ENCODE data around the gene LAMC1. TPM values are rescaled to one million over a fixed set of nuclear protein-coding genes. Genes with fewer than 3 reads are reported as not detected.

LAMC1 gene
- total and polyA plus RNA-seq, 2 experiments from 2014 or later, result 18.4 to 116 TPM

DNA sequence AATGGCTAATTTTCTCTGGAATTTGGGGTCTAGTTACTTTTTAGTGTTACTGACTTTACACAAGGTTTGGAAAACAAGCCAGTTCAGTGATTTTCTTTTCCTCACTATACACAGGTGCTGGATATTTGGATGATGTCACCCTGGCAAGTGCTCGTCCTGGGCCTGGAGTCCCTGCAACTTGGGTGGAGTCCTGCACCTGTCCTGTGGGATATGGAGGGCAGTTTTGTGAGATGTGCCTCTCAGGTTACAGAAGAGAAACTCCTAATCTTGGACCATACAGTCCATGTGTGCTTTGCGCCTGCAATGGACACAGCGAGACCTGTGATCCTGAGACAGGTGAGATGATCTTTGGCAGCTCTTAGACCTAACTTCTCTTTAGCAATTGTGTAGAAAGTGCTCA lies 98.4 kb downstream of the LAMC1 start (continued):
- TF ChIP-seq NANOG (IDR thresholded peaks at IDR 0.05; ENCODE audit: borderline replicate concordance), result no peak
- no peak for TF ChIP-seq EZH2 (IDR thresholded peaks at IDR 0.05; ENCODE audit: low read depth, unreplicated experiment)
- no peak for TF ChIP-seq ZNF331 (CRISPR knock-in tag; IDR thresholded peaks at IDR 0.05; ENCODE audit: low read depth)
- TF ChIP-seq JUNB (IDR thresholded peaks at IDR 0.05; ENCODE audit: unreplicated experiment), result no peak
- TF ChIP-seq CTCF (conservative IDR thresholded peaks at IDR 0.05; ENCODE audit: low read depth in 2 of 2), result no peak
- TF ChIP-seq, protein P1, sequence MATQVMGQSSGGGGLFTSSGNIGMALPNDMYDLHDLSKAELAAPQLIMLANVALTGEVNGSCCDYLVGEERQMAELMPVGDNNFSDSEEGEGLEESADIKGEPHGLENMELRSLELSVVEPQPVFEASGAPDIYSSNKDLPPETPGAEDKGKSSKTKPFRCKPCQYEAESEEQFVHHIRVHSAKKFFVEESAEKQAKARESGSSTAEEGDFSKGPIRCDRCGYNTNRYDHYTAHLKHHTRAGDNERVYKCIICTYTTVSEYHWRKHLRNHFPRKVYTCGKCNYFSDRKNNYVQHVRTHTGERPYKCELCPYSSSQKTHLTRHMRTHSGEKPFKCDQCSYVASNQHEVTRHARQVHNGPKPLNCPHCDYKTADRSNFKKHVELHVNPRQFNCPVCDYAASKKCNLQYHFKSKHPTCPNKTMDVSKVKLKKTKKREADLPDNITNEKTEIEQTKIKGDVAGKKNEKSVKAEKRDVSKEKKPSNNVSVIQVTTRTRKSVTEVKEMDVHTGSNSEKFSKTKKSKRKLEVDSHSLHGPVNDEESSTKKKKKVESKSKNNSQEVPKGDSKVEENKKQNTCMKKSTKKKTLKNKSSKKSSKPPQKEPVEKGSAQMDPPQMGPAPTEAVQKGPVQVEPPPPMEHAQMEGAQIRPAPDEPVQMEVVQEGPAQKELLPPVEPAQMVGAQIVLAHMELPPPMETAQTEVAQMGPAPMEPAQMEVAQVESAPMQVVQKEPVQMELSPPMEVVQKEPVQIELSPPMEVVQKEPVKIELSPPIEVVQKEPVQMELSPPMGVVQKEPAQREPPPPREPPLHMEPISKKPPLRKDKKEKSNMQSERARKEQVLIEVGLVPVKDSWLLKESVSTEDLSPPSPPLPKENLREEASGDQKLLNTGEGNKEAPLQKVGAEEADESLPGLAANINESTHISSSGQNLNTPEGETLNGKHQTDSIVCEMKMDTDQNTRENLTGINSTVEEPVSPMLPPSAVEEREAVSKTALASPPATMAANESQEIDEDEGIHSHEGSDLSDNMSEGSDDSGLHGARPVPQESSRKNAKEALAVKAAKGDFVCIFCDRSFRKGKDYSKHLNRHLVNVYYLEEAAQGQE (IDR thresholded peaks at IDR 0.05; ENCODE audit: unreplicated experiment), result no peak
- TF ChIP-seq, protein P2, sequence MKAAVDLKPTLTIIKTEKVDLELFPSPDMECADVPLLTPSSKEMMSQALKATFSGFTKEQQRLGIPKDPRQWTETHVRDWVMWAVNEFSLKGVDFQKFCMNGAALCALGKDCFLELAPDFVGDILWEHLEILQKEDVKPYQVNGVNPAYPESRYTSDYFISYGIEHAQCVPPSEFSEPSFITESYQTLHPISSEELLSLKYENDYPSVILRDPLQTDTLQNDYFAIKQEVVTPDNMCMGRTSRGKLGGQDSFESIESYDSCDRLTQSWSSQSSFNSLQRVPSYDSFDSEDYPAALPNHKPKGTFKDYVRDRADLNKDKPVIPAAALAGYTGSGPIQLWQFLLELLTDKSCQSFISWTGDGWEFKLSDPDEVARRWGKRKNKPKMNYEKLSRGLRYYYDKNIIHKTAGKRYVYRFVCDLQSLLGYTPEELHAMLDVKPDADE (IDR thresholded peaks at IDR 0.05), result no peak

GRCh38 chr1:183124259-183124658 lies 101.0 kb downstream of the LAMC1 start:
- Mint-ChIP-seq H3K9me3 (no peaks in the 10 kb centered on the region), H3K4me3 (no peak overlapping the region), H3K27me3 (ENCODE audit: insufficient read depth, low read depth, poor library complexity) (peaks cover 4% of the 10 kb centered on the region), H3K27ac (no peak overlapping the region), H3K36me3 (ENCODE audit: low read depth) (peaks cover 65% of the 10 kb centered on the region), H3K4me1 (peaks cover 5% of the 10 kb centered on the region; the same call in 2 of the 3 replicates)
- no peaks in the 10 kb centered on the region for H3K27me3 ChIP-seq (ENCODE audit: insufficient read depth)
- H3F3A ChIP-seq (replicated peaks; ENCODE audit: low read depth), result no peaks in the 10 kb centered on the region
- H3K4me3 ChIP-seq, result no peak overlapping the region
- no peak overlapping the region for H3K4me2 ChIP-seq
- ATAC-seq (no peak), DNase-seq (ENCODE audit: low spot score) (no peak)
- H3K4me1 ChIP-seq (ENCODE audit: insufficient read depth), result no peaks in the 10 kb centered on the region
- no peaks in the 10 kb centered on the region for H4K20me1 ChIP-seq (replicated peaks; ENCODE audit: insufficient read depth)
- H3K79me2 ChIP-seq (replicated peaks; ENCODE audit: insufficient read depth), result no peaks in the 10 kb centered on the region
- no peak overlapping the region for H3K27ac ChIP-seq (ENCODE audit: low read depth)
- H3K36me3 ChIP-seq (ENCODE audit: insufficient read depth), result peaks cover 38% of the 10 kb centered on the region
- H3K9me2 ChIP-seq (ENCODE audit: insufficient read depth), result no peaks in the 10 kb centered on the region
- H2AFZ ChIP-seq, result no peak overlapping the region
- no peak for TF ChIP-seq JUNB (IDR thresholded peaks at IDR 0.05; ENCODE audit: unreplicated experiment)
- TF ChIP-seq ZNF331 (CRISPR knock-in tag; IDR thresholded peaks at IDR 0.05; ENCODE audit: low read depth), result no peak
- TF ChIP-seq EZH2phosphoT487 (IDR thresholded peaks at IDR 0.05; ENCODE audit: unreplicated experiment), result no peak
- no peak for TF ChIP-seq ZNF114 (CRISPR knock-in tag; IDR thresholded peaks at IDR 0.05)
- TF ChIP-seq ZNF462 (CRISPR knock-in tag; IDR thresholded peaks at IDR 0.05), result no peak
- TF ChIP-seq POLR2AphosphoS5 (IDR thresholded peaks at IDR 0.05; ENCODE audit: low read depth), result no peak
- no peak for TF ChIP-seq CREB1 (CRISPR knock-in tag; IDR thresholded peaks at IDR 0.05; ENCODE audit: low read depth)
- TF ChIP-seq NANOG (IDR thresholded peaks at IDR 0.05; ENCODE audit: borderline replicate concordance), result no peak
- no peak for TF ChIP-seq EZH2 (IDR thresholded peaks at IDR 0.05; ENCODE audit: low read depth, unreplicated experiment)
- no peak for TF ChIP-seq STAT1 (IDR thresholded peaks at IDR 0.05; ENCODE audit: unreplicated experiment)

Data from GM23338 (cell line).